ENCODE data around the gene LRIT2.

Gene LRIT2

DNA sequence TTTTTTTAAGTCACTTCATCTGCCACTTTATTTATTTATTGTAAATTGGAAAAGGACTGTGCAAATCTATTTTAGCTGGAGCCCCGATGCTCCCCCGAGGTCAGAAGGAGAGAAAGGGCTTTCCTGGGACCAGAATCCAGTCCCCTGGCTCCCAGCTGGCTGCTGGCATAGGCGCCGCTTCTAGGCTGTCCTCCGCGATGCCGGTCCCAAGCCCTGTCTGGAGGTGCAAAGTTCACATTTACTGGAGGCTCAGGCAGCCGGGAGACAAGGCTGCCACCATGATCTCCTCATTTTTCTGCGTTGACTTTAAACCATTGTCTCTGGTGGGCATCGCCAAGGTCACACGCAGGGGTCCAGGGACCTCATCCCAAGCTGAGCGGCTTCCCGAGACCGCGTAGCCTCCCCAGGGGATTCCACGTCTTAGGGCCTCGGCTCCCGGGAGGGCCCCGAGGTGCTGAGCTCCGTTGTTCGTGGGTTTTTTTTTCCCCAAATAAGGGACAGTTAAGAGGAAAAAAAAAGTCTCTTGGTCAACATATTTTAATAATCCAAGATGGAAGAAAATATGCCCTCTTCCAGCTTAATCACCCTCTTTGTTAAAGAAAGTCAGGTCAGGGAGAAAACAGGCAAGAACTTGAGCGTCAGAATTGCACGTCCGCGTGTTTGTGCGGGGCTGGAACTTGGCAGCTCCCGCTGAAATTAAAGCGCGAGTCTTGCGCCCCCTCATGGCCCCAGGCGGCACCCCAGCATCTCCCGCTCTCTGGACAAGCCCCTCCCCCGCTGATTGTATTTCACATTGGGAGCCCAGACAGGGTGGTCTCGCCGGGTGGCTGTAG is 31.4 kb upstream of the LRIT2 start:
- peak; percentile 73 for TF ChIP-seq CTCF (IDR thresholded peaks at IDR 0.05; ENCODE audit: low read depth, low read length)
- in situ Hi-C loops (cut with HindIII; ENCODE audit: low sequenced_read_pairs) = no loop called here
- no peak overlapping the region for H3K4me3 ChIP-seq (ENCODE audit: low read depth, low read length)
- DNase-seq (ENCODE audit: low read depth, low spot score) = peak; percentile 42

GRCh38 chr10:84254552-84255478 is 29.5 kb upstream of the LRIT2 start:
- no peak overlapping the region for H3K4me3 ChIP-seq (ENCODE audit: low read depth, low read length)
- no peak for TF ChIP-seq CTCF (IDR thresholded peaks at IDR 0.05; ENCODE audit: low read depth, low read length)
- no peak for DNase-seq (ENCODE audit: low read depth, low spot score)
- in situ Hi-C loops (cut with HindIII; ENCODE audit: low sequenced_read_pairs) = no loop called here

- in situ Hi-C loops (cut with HindIII; ENCODE audit: low sequenced_read_pairs) = no loop called here
- no peak for DNase-seq (ENCODE audit: low read depth, low spot score)
- no peak for TF ChIP-seq CTCF (IDR thresholded peaks at IDR 0.05; ENCODE audit: low read depth, low read length)
- H3K4me3 ChIP-seq (ENCODE audit: low read depth, low read length) = no peak overlapping the region
Measured at GRCh38 chr10:84248794-84249193, 23.4 kb upstream of the LRIT2 start.

- no peak for DNase-seq (ENCODE audit: low read depth, low spot score)
Measured at GRCh38 chr10:84247496-84247895, 22.2 kb upstream of the LRIT2 start.

GRCh38 chr10:84244651-84245270 is 19.4 kb upstream of the LRIT2 start, which contains the start of gene RGR:
RGR (plus strand) TSS chr10:84245053; CDS start chr10:84245091, 38 bp downstream.
- DNase-seq (ENCODE audit: low read depth, low spot score) = no peak
- no peak within 1 kb of the TSS for H3K4me3 ChIP-seq (ENCODE audit: low read depth, low read length)
- in situ Hi-C loops (cut with HindIII; ENCODE audit: low sequenced_read_pairs) = no loop called here
- TF ChIP-seq CTCF (IDR thresholded peaks at IDR 0.05; ENCODE audit: low read depth, low read length) = no peak

More at GRCh38 chr10:84247496-84247895, 22.2 kb upstream of the LRIT2 start:
- TF ChIP-seq CTCF (IDR thresholded peaks at IDR 0.05; ENCODE audit: low read depth, low read length) = no peak
- no peak overlapping the region for H3K4me3 ChIP-seq (ENCODE audit: low read depth, low read length)
- in situ Hi-C loops (cut with HindIII; ENCODE audit: low sequenced_read_pairs) = no loop called here

GRCh38 chr10:84243759-84244158 is 18.4 kb upstream of the LRIT2 start:
- in situ Hi-C loops (cut with HindIII; ENCODE audit: low sequenced_read_pairs) = no loop called here
- DNase-seq (ENCODE audit: low read depth, low spot score) = no peak
- TF ChIP-seq CTCF (IDR thresholded peaks at IDR 0.05; ENCODE audit: low read depth, low read length) = no peak
- H3K4me3 ChIP-seq (ENCODE audit: low read depth, low read length) = no peak overlapping the region
